ENCODE results near the gene LAMA2. TPM values are rescaled to one million over a fixed set of nuclear protein-coding genes. Genes with fewer than 3 reads are reported as not detected.

LAMA2 gene
- total RNA-seq, 6 experiments from 2014 or later = 2.9 to 12.1 (median 6.2) TPM

DNA sequence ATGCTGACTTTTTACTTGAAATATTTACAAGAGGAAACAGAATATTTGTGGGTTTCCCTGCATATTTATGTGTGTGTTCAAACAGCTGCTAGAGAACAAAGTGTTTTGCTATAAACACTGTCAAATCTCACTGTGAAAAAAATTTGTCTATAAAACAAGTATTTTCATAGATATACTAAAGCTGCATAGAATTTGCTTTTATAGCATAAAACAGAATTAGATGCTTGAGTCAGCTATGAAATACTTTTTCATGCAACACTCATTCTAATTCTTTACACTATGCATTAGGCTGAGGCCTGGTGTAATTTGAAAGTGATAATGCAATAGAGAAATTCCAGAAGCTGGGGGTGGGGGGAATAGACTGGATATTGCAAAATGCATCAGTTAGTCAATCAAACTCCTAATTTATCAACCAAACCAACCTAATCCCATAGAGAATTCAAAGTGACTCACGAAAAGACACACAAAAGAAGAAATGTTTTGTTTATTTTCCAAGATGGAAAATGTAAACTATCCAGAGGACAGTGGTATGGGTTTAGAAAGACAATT is 148.2 kb downstream of the LAMA2 start:
- Histone ChIP-seq H3K4me1 (no peaks in the 10 kb centered on the region), H3K4me3 (no peak overlapping the region), H3K36me3 (no peaks in the 10 kb centered on the region), H3K27ac (no peak overlapping the region), H3K27me3 (no peaks in the 10 kb centered on the region), H3K9me3 (no peaks in the 10 kb centered on the region)
- 6% methylated on average over 1 of the region's 1 CpG for WGBS (ENCODE audit: insufficient coverage, low coverage, low lambda C conversion rate, missing lambda C conversion rate)
- intact Hi-C loops (cut with DNase I) = no loop called here
- no peak for DNase-seq
- ATAC-seq = no peak
- TF ChIP-seq POLR2A (IDR thresholded peaks at IDR 0.05) = no peak
- TF ChIP-seq, protein P1, sequence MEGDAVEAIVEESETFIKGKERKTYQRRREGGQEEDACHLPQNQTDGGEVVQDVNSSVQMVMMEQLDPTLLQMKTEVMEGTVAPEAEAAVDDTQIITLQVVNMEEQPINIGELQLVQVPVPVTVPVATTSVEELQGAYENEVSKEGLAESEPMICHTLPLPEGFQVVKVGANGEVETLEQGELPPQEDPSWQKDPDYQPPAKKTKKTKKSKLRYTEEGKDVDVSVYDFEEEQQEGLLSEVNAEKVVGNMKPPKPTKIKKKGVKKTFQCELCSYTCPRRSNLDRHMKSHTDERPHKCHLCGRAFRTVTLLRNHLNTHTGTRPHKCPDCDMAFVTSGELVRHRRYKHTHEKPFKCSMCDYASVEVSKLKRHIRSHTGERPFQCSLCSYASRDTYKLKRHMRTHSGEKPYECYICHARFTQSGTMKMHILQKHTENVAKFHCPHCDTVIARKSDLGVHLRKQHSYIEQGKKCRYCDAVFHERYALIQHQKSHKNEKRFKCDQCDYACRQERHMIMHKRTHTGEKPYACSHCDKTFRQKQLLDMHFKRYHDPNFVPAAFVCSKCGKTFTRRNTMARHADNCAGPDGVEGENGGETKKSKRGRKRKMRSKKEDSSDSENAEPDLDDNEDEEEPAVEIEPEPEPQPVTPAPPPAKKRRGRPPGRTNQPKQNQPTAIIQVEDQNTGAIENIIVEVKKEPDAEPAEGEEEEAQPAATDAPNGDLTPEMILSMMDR (IDR thresholded peaks at IDR 0.05) = no peak

DNA sequence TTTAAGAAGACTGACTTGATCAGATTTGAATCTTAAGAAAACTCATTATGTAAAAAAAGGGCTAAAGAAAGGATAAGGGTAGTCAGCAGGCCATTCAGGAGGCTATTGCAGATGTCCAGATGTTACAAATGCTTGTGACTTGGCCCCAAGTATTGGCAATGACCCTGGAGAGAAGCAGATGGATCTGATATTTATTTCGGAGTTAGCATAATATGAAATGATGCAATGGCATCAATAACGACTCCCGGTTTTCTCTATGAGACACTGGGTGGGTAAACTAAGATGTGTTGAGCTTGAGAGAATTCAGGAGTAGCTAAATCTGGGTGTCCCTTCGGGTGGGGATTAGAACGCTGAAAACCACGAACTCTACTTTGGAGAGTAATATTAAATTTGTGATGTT is 149.7 kb downstream of the LAMA2 start:
- ATAC-seq (no peak), DNase-seq (no peak)
- TF ChIP-seq, protein P1 (IDR thresholded peaks at IDR 0.05) = no peak
- TF ChIP-seq POLR2A (IDR thresholded peaks at IDR 0.05) = no peak
- Histone ChIP-seq H3K36me3 (no peaks in the 10 kb centered on the region), H3K27me3 (no peaks in the 10 kb centered on the region), H3K27ac (no peak overlapping the region), H3K4me3 (no peak overlapping the region), H3K4me1 (no peaks in the 10 kb centered on the region), H3K9me3 (no peaks in the 10 kb centered on the region)
- WGBS (ENCODE audit: insufficient coverage, low coverage, low lambda C conversion rate, missing lambda C conversion rate) = 62% methylated on average over 6 of the region's 6 CpGs
- intact Hi-C loops (cut with DNase I) = no loop called here

- 67% methylated on average over 1 of the region's 1 CpG for WGBS (ENCODE audit: insufficient coverage, low coverage, low lambda C conversion rate, missing lambda C conversion rate)
- Histone ChIP-seq H3K27ac (no peak overlapping the region), H3K4me1 (no peaks in the 10 kb centered on the region), H3K27me3 (no peaks in the 10 kb centered on the region), H3K9me3 (no peaks in the 10 kb centered on the region), H3K36me3 (no peaks in the 10 kb centered on the region), H3K4me3 (no peak overlapping the region)
- intact Hi-C loops (cut with DNase I) = no loop called here
- TF ChIP-seq POLR2A (IDR thresholded peaks at IDR 0.05) = no peak
- DNase-seq (no peak), ATAC-seq (no peak)
Observed at GRCh38 chr6:129033180-129033579, 150.2 kb downstream of the LAMA2 start.

- H3K36me3 ChIP-seq = no peaks in the 10 kb centered on the region
- H3K9me3 ChIP-seq = no peaks in the 10 kb centered on the region
- no peak for TF ChIP-seq POLR2A (IDR thresholded peaks at IDR 0.05)
- TF ChIP-seq, protein P1 (IDR thresholded peaks at IDR 0.05) = no peak
- no peaks in the 10 kb centered on the region for H3K4me1 ChIP-seq
- no peak for DNase-seq
- no peaks in the 10 kb centered on the region for H3K27me3 ChIP-seq
- no peak overlapping the region for H3K27ac ChIP-seq
- no peak for ATAC-seq
- WGBS (ENCODE audit: insufficient coverage, low coverage, low lambda C conversion rate, missing lambda C conversion rate) = 68% methylated on average over 2 of the region's 2 CpGs
- intact Hi-C loops (cut with DNase I) = no loop called here
- no peak overlapping the region for H3K4me3 ChIP-seq
Observed at GRCh38 chr6:129033581-129033980, 150.6 kb downstream of the LAMA2 start.

GRCh38 chr6:129041563-129041962 is 158.6 kb downstream of the LAMA2 start:
- H3K27ac ChIP-seq = no peak overlapping the region
- intact Hi-C loops (cut with DNase I) = no loop called here
- TF ChIP-seq POLR2A (IDR thresholded peaks at IDR 0.05) = no peak
- TF ChIP-seq, protein P1 (IDR thresholded peaks at IDR 0.05) = no peak
- DNase-seq (no peak), ATAC-seq (no peak)
- H3K9me3 ChIP-seq = no peaks in the 10 kb centered on the region
- WGBS (ENCODE audit: insufficient coverage, low coverage, low lambda C conversion rate, missing lambda C conversion rate) = 29% methylated on average over 1 of the region's 2 CpGs
- H3K4me1 ChIP-seq = no peaks in the 10 kb centered on the region
- no peaks in the 10 kb centered on the region for H3K36me3 ChIP-seq
- no peak overlapping the region for H3K4me3 ChIP-seq
- H3K27me3 ChIP-seq = no peaks in the 10 kb centered on the region

Measured in right lobe of liver (tissue), 6 donors.